GM12801 (cell line): Measurements from ENCODE around the gene HAPLN2.

Experiments
- TF ChIP-seq, protein P1 (sequence below): IDR thresholded peaks from one replicate; pipeline ENCODE4 v1.5.1; 2011; ENCODE audit warnings: control low read depth; ENCODE audit not compliant: insufficient read length; ENCODE audit errors: extremely low read depth

HAPLN2 gene

DNA sequence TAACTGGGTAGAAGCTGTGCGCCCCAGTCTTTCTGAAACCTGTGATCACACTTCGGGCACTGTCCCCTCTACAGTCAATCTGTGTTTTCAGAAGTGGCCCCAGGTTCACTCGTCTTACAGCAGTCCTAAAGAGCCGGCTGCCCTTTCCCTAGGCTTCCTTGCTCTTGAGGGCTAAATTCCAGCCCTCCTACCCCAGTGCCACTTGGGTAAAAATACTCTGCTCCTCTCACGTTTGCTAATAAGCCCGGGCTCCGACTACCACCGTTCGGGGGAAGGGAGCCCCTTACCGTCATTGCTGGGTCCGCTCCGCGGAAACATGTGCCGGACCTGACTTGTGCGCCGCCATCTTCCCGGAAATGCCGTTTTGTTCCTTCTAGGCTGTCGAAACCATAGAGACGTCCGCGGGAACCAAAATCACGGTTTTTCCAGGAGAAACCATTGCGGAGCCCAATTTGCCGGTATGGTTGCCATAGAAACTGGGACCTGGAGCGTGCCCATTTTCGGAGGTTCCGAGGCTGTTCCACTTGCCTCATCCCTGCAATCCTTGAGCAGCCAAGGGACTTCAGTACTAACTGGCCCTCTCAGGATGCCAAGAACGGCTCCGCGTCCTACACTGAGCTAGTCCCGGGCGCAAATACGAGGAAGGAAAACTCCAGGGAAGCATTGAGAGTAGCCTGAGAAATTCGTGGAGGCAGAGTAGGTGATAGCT is 17.9 kb upstream of the HAPLN2 start, which contains the start of gene GPATCH4:
GPATCH4 (minus strand) TSS at position 358 of the 709 bp plus-strand sequence.
- TF ChIP-seq, protein P1, sequence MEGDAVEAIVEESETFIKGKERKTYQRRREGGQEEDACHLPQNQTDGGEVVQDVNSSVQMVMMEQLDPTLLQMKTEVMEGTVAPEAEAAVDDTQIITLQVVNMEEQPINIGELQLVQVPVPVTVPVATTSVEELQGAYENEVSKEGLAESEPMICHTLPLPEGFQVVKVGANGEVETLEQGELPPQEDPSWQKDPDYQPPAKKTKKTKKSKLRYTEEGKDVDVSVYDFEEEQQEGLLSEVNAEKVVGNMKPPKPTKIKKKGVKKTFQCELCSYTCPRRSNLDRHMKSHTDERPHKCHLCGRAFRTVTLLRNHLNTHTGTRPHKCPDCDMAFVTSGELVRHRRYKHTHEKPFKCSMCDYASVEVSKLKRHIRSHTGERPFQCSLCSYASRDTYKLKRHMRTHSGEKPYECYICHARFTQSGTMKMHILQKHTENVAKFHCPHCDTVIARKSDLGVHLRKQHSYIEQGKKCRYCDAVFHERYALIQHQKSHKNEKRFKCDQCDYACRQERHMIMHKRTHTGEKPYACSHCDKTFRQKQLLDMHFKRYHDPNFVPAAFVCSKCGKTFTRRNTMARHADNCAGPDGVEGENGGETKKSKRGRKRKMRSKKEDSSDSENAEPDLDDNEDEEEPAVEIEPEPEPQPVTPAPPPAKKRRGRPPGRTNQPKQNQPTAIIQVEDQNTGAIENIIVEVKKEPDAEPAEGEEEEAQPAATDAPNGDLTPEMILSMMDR: no peak

GRCh38 chr1:156601892-156602291 is 17.3 kb upstream of the HAPLN2 start:
- TF ChIP-seq, protein P1: no peak

DNA sequence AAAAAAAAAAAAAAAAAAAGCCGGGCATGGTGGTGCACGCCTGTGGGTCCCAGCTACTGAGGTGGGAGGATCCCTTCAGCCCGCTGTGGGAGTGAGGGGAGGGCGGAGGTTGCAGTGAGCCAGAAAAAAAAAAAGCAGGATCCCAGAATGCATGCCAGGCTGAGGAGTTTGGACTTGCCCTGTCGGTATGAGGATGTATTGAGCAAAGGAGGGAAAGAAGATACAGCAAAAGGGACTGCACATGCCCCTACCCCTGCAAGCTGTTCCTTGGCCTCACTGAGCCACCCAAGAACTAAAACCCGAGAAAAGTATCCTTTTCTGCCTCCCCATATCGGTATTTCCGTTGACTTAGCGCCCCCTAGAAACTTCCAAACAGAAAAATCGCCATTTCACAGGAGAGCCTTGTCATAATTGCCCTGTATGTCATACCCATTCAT is 16.6 kb upstream of the HAPLN2 start:
- TF ChIP-seq, protein P1: no peak

DNA sequence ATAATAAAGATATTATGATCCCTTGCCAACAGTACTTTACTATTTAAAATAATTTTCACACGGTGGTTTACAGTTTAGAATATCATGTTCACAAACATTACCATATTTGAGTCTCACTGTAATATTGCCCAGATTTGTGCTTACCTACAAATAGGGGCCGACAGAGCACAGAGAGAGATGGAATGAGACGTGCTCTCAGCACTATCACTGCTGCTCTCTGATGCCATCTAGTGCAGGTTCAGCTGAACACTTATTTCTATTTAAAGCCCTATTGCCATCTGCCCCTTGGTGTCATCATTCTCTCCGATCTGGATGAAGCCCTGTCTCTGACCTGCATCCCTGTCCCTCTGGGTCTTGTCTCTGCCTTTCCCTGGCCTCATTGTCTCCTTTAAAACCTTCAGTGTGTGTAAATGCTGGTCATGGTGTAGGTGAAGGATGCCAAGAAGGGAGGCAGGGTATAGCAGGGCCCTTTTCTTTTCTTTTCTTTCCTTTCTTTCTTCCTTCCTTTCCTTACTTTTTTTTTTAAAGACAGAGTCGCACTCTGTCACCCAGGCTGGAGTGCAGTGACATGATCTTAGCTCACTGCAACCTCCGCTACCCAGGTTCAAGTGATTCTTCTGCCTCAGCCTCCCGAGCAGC is 11.1 kb upstream of the HAPLN2 start:
- TF ChIP-seq, protein P1: peak; percentile 69

- TF ChIP-seq, protein P1: no peak
Measured at GRCh38 chr1:156608981-156609380, 10.2 kb upstream of the HAPLN2 start.

GRCh38 chr1:156612666-156613065 is 6.5 kb upstream of the HAPLN2 start:
- TF ChIP-seq, protein P1: no peak

GRCh38 chr1:156615946-156616345 is 3.3 kb upstream of the HAPLN2 start:
- TF ChIP-seq, protein P1: no peak
